Measurements from ENCODE around the gene CD300E. TPM values are rescaled to one million over a fixed set of nuclear protein-coding genes. Genes with fewer than 3 reads are reported as not detected.

Gene CD300E
- total RNA-seq, 2 experiments from 2014 or later = 0.93 to 0.98 TPM

- H3K4me3 Mint-ChIP-seq = no peak overlapping the region
- TF ChIP-seq, protein P1, sequence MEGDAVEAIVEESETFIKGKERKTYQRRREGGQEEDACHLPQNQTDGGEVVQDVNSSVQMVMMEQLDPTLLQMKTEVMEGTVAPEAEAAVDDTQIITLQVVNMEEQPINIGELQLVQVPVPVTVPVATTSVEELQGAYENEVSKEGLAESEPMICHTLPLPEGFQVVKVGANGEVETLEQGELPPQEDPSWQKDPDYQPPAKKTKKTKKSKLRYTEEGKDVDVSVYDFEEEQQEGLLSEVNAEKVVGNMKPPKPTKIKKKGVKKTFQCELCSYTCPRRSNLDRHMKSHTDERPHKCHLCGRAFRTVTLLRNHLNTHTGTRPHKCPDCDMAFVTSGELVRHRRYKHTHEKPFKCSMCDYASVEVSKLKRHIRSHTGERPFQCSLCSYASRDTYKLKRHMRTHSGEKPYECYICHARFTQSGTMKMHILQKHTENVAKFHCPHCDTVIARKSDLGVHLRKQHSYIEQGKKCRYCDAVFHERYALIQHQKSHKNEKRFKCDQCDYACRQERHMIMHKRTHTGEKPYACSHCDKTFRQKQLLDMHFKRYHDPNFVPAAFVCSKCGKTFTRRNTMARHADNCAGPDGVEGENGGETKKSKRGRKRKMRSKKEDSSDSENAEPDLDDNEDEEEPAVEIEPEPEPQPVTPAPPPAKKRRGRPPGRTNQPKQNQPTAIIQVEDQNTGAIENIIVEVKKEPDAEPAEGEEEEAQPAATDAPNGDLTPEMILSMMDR (IDR thresholded peaks at IDR 0.05) = no peak
- H3K27ac Mint-ChIP-seq = no peak overlapping the region
- Histone ChIP-seq H3K27ac (ENCODE audit: low read depth in 1 of 2, low read length in 2 of 2) (no peak overlapping the region), H3K27me3 (ENCODE audit: control insufficient read depth in 1 of 2, insufficient read depth in 2 of 2, low read length in 2 of 2) (peaks cover 25 to 27% of the 10 kb centered on the region in 2 experiments), H3K9me3 (ENCODE audit: control insufficient read depth in 1 of 2, insufficient read depth in 1 of 2, low read length in 2 of 2) (peaks cover 0 to 3% of the 10 kb centered on the region in 2 experiments), H3K4me1 (ENCODE audit: insufficient read depth, low read length) (no peaks in the 10 kb centered on the region), H3K4me3 (ENCODE audit: low read length) (no peak overlapping the region), H3K36me3 (ENCODE audit: insufficient read depth, low read length) (no peaks in the 10 kb centered on the region)
- no peaks in the 10 kb centered on the region for H3K36me3 Mint-ChIP-seq (ENCODE audit: low read depth)
- peaks cover 69% of the 10 kb centered on the region for H3K27me3 Mint-ChIP-seq
- H3K4me1 Mint-ChIP-seq (ENCODE audit: low read depth) = no peaks in the 10 kb centered on the region
- no peak for DNase-seq
- H3K9me3 Mint-ChIP-seq = no peaks in the 10 kb centered on the region
- no peak for ATAC-seq (ENCODE audit: poor library complexity)
- CTCF ChIA-PET = no interaction called here
- POLR2A ChIA-PET = no interaction called here
- intact Hi-C loops (cut with DNase I, micrococcal nuclease) = loop anchor here in 1 of 2 experiments (10.0 kb wide), 1 partner anchor 273 kb away; no protein-coding TSS in a partner anchor
Observed at GRCh38 chr17:74647871-74648672, 24.5 kb upstream of the CD300E start.

- Mint-ChIP-seq H3K27ac (no peak overlapping the region), H3K4me1 (ENCODE audit: low read depth) (no peaks in the 10 kb centered on the region), H3K9me3 (no peaks in the 10 kb centered on the region), H3K4me3 (no peak overlapping the region), H3K27me3 (peaks cover 67% of the 10 kb centered on the region), H3K36me3 (ENCODE audit: low read depth) (no peaks in the 10 kb centered on the region)
- intact Hi-C loops (cut with DNase I, micrococcal nuclease) = loop anchor here in 1 of 2 experiments (10.0 kb wide), 1 partner anchor 271 kb away; no protein-coding TSS in a partner anchor
- TF ChIP-seq, protein P1 (IDR thresholded peaks at IDR 0.05) = peak; percentile 45
- peaks cover 0 to 3% of the 10 kb centered on the region in 2 experiments for H3K9me3 ChIP-seq (ENCODE audit: control insufficient read depth in 1 of 2, insufficient read depth in 1 of 2, low read length in 2 of 2)
- no peak overlapping the region for H3K4me3 ChIP-seq (ENCODE audit: low read length)
- no peaks in the 10 kb centered on the region for H3K36me3 ChIP-seq (ENCODE audit: insufficient read depth, low read length)
- CTCF ChIA-PET = no interaction called here
- peak in 3 of 14 experiments; percentile 21 to 58 (median 51) for DNase-seq
- H3K27ac ChIP-seq (ENCODE audit: low read depth in 1 of 2, low read length in 2 of 2) = no peak overlapping the region
- no peak for ATAC-seq (ENCODE audit: poor library complexity)
- POLR2A ChIA-PET = no interaction called here
- H3K4me1 ChIP-seq (ENCODE audit: insufficient read depth, low read length) = peaks cover 6% of the 10 kb centered on the region
- H3K27me3 ChIP-seq (ENCODE audit: control insufficient read depth in 1 of 2, insufficient read depth in 2 of 2, low read length in 2 of 2) = peaks cover 25 to 27% of the 10 kb centered on the region in 2 experiments
Observed at GRCh38 chr17:74646231-74646630, 22.7 kb upstream of the CD300E start.

DNA sequence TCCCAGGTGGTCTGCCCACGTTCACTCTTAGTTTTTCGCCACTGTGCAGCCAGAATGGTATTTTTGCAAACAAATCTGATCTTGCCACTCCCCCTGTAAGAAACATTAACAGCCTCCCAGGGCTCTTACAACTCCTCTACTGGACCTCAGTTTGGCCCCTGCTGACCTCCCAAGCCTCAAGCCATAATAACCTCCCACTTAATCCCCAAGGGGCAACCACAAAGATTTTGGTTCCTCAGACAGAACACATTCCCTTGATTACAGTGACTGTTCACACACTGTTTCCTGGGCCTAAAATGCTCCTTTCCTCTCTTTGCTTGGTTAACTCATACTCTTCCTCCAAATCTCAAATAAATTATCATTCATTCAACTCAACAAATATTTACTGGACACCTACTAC, 21.5 kb upstream of the CD300E start:
- H3K36me3 Mint-ChIP-seq (ENCODE audit: low read depth) = no peaks in the 10 kb centered on the region
- no peak overlapping the region for H3K27ac Mint-ChIP-seq
- CTCF ChIA-PET = no interaction called here
- Histone ChIP-seq H3K27me3 (ENCODE audit: control insufficient read depth in 1 of 2, insufficient read depth in 2 of 2, low read length in 2 of 2) (peaks cover 16% of the 10 kb centered on the region in 2 experiments), H3K36me3 (ENCODE audit: insufficient read depth, low read length) (no peaks in the 10 kb centered on the region), H3K9me3 (ENCODE audit: control insufficient read depth in 1 of 2, insufficient read depth in 1 of 2, low read length in 2 of 2) (peaks cover 0 to 3% of the 10 kb centered on the region in 2 experiments), H3K27ac (ENCODE audit: low read depth in 1 of 2, low read length in 2 of 2) (no peak overlapping the region), H3K4me1 (ENCODE audit: insufficient read depth, low read length) (peaks cover 10% of the 10 kb centered on the region), H3K4me3 (ENCODE audit: low read length) (no peak overlapping the region)
- no peaks in the 10 kb centered on the region for H3K9me3 Mint-ChIP-seq
- TF ChIP-seq, protein P1 (IDR thresholded peaks at IDR 0.05) = no peak
- no peak overlapping the region for H3K4me3 Mint-ChIP-seq
- ATAC-seq (ENCODE audit: poor library complexity) (no peak), DNase-seq (no peak)
- POLR2A ChIA-PET = no interaction called here
- intact Hi-C loops (cut with DNase I, micrococcal nuclease) = loop anchor here in 1 of 2 experiments (10.0 kb wide), 1 partner anchor 270 kb away; no protein-coding TSS in a partner anchor
- peaks cover 2% of the 10 kb centered on the region for H3K4me1 Mint-ChIP-seq (ENCODE audit: low read depth)
- peaks cover 58% of the 10 kb centered on the region for H3K27me3 Mint-ChIP-seq

All from CD4-positive, alpha-beta T cell (primary cell).